Peyer's patch (tissue), 4 donors: ENCODE results near the gene HMCN1.

ENCODE experiments used
- POLR2A ChIP-seq, 2 donors: fragments of 450-650 bp; IDR thresholded peaks; one replicate each; pipeline ENCODE4 v1.5.1; 2017; ENCODE audit warnings: antibody characterized with exemption in 2 of 2, mild to moderate bottlenecking in 2 of 2, moderate library complexity in 2 of 2
- TF ChIP-seq, protein P1 (sequence below), 6 experiments: fragments of 450-650 bp in 4 of 6; fragments of 200-600 bp in 2 of 6; sonication (generic) in 1 of 6; IDR thresholded peaks; one replicate each; pipeline ENCODE4 v1.5.1; 2017 to 2019; ENCODE audit warnings: antibody characterized with exemption in 6 of 6, mild to moderate bottlenecking in 3 of 6, moderate library complexity in 1 of 6

DNA sequence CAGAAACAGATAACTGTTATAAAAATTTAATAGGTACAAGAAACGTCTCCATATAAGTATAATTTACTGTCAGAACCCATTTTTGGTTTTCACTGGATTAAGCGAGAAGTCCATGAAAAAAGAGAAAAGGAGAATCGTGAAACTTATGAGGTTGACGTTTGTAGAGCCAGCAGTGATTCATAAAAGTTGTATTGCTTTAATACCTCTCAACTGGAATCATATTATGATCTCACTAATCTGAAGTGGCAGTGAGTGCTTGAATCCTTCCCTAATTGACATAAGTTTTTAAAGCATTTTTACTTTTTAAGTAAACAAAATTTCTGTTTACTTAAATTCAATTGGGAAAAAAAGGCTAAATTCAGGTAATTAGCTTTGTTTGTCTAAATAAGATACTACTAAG lies 325.6 kb downstream of the HMCN1 start:
- TF ChIP-seq POLR2A (IDR thresholded peaks at IDR 0.05) = no peak
- TF ChIP-seq, protein P1, sequence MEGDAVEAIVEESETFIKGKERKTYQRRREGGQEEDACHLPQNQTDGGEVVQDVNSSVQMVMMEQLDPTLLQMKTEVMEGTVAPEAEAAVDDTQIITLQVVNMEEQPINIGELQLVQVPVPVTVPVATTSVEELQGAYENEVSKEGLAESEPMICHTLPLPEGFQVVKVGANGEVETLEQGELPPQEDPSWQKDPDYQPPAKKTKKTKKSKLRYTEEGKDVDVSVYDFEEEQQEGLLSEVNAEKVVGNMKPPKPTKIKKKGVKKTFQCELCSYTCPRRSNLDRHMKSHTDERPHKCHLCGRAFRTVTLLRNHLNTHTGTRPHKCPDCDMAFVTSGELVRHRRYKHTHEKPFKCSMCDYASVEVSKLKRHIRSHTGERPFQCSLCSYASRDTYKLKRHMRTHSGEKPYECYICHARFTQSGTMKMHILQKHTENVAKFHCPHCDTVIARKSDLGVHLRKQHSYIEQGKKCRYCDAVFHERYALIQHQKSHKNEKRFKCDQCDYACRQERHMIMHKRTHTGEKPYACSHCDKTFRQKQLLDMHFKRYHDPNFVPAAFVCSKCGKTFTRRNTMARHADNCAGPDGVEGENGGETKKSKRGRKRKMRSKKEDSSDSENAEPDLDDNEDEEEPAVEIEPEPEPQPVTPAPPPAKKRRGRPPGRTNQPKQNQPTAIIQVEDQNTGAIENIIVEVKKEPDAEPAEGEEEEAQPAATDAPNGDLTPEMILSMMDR (IDR thresholded peaks at IDR 0.05) = no peak
